HG03354 (cell line): ENCODE data around the gene ZNF583.
A peak's percentile ranks its signal among the peaks of the same experiment; 100 is the strongest.

ENCODE experiments used
- ATAC-seq: cut with Tn5 transposase; IDR thresholded peaks from one replicate; pipeline ENCODE4 v1.9.1; 2021; ENCODE audit warnings: mild to moderate bottlenecking; ENCODE audit not compliant: unreplicated experiment, poor library complexity, severe bottlenecking

ZNF583 gene

DNA sequence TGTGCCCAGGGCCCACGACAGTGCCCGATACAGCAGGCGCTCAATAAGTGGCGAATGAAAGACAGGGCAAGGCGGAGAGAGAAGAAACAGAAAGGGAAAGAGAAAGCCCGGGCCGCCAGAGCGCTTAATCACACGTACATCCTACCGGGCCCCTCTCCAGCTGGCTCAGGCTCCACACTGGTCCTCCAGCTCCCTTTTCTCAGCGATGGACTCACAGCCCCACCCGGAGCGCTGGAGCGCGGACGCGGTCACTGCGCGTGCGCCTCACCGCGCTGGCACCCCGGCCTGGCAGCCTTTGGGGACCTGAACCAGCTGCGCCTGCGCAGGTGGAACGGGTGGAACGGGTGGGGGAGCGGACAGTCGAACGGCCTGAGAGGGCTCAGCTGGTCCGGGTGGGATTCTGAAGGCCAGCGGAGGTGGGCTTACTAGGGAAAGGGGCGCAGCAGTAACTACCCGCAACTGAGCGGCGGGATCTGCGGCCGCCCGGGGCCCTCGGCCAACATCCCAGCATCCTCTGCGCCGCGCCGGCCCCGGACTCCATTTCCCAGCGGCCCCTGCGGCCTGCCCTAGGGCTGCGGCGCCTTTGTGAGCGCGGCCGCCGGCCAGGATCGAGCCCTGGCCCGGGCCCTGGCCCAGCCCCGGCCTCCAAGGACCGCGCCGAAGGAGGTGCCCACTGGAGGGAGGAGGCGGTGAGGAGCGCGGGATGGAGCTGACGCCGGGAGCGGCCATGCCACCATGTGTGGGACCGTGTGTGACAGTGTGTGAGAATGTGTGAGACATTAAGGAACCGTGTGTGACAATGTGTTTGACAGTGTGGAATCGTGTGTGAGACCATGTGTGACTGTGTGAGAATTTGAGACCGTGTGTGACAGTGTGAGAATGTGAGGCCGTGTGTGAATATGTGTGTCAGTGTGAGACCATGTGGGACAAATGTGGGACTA, at the start of gene ZNF583:
TSS of gene ZNF583 (plus strand) at position 569 of the 941 bp plus-strand sequence. CDS start 2,783 bp downstream, outside the sequence.
- peak; percentile 85 for ATAC-seq

DNA sequence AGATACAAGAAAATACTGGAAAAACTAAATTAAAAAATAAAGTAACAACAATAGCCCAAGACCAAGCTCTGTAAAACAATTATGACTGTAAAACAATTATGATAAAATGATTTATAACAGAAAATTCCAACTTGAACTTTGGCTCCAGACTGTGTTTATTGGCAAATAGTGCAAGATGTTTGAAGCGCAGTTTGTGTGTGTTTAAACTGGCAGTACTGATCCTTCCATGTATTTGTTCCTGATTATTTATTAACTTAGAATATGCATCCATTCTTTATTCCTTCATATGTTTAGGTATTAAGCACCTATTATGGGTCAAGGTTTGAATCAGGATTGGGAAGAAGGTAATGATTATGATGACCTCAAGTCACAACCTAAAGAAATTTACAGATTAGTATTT, 48.6 kb upstream of the ZNF583 start:
- no peak for ATAC-seq

DNA sequence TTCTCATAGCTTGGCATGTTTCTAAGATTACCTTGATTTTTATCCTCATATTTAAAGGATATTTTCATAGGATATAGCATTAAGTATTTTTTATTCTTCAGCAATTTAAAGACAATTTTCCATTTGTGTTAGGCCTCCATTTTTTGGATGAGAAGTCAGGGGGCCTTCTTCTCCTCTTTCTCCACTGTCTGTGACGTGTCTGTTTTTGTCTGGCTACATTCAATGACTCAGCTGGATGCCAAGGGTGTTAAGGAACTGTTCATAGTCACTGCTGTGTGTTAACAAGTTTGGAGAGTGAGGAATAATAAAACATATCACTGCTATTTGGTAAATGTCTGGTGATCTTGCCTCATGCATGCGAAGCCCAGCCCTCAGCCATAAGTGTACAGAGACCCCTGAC, 47.2 kb upstream of the ZNF583 start:
- ATAC-seq: no peak

GRCh38 chr19:56360841-56361240, 43.3 kb upstream of the ZNF583 start:
- no peak for ATAC-seq

DNA sequence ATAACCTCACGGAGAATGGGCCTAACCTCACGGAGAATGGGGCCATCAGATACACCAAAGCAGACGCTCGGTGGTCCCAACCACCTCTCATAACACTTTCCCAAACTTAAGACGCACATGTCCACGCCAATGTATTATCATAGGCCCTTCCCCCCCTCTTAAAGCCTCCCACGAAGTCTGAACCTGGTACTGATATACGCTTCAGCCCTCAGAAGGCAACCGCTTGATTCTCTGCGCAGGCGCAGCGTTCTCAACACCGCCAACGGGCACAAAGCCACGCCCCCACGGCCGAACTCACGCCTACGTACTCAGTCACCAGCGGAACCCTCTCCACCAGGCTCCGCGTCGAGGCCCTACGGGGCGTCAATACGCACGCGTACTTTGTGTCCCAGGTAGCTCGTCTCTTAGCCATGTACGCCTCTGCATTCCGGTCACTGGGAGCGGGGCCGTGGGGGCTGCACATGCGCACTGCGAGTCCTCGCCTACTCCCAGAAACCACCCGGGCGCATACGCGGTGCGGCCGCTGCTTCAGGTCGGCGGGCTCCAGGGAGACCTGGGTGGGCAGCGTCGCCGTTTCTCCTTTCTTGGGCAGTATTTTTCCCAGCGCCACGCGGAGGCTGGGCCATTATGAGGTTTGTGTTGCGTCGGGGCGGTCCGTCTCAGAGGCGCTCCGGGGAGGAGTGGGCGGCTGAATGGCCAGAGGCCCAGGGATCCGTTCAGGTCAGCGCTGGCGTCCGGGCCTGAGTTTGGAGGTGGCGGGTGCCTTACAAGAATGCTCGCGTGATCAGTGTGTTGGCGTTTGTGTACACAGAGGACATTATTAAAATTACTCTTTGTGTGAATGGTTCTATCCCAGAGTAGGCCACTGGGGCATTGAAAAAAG, 36.1 kb upstream of the ZNF583 start:
- peak; percentile 92 for ATAC-seq

- ATAC-seq: no peak
Observed at GRCh38 chr19:56369886-56370676, 34.1 kb upstream of the ZNF583 start.

DNA sequence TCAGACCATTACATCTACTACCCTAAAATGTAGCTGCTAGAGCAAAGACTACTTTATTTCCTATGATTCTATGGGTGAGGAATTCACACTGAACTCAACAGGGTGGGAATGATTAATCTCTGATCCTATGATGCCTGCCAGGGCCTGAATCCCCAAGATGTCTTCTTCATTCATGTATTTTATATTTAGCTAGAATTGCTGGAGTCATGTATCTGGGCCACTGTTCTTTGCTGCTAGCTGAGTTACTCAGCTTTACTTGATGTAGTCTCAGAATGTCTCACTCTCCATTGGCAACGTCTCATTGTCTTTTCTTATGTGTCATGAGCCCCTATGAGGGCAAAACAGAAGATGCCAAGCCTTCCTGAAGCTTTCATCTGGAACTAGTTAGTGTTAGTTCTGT, 31.9 kb upstream of the ZNF583 start:
- ATAC-seq: no peak

GRCh38 chr19:56377105-56377924, 26.8 kb upstream of the ZNF583 start:
- ATAC-seq: no peak

DNA sequence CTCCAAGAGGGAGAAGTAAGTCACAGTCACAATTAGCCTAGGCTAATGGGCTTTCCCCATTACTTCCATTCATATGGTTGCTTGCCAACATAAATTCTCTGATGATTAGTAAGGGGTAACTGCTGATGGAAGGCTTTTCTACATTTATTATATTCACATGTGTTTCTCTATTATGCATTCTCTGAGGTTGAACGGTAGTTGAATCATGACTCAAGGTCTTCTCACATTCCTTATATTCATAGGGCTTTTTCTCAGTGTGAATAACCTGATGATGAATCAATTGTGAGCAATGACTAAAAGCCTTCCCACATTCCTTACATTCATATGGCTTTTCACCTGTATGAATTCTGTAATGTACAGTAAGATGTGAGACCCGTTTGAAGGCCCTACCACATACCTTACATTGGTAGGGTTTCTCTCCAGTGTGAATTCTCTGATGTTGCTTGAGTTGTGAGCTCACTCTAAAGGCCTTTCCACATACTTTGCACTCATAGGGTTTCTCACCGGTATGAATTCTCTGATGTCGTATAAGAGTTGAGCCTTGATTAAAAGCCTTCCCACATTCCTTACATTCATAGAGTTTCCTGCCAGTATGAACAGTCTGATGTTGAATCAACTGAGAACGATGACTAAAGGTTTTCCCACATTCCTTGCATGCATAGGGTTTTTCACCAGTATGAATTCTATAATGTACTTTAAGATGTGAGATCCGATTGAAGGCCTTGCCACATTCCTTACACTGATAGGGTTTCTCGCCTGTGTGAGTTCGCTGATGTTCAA, 20.1 kb upstream of the ZNF583 start:
- ATAC-seq: no peak

GRCh38 chr19:56393119-56394012, 10.8 kb upstream of the ZNF583 start, which contains the start of gene ZNF582:
Gene ZNF582 (minus strand): TSS chr19:56393534. CDS start chr19:56391752, 1,782 bp downstream.
- peak; percentile 97 for ATAC-seq

DNA sequence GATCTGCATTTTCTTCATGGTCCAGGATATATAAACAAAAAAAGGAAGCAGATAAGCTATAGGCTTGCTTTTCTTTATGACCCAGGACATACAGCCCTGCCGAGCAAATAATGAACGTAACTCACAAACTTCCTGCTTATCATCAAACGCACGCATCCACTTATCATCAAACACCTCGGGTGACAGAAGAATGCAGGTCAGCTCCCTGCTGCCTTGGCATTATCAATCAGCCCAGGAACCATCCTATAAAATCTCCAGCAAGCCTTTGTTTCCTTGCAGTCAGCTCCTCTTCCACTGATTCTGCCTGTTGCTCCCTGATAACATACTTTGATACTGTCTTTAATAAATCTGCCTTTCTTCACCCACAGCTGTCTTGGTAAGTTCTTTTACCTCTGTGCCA, 5.3 kb upstream of the ZNF583 start:
- no peak for ATAC-seq

GRCh38 chr19:56400485-56400884, 3.6 kb upstream of the ZNF583 start:
- ATAC-seq: no peak

GRCh38 chr19:56403261-56403660, 871 bp upstream of the ZNF583 start:
- ATAC-seq: peak; percentile 10

- peak; percentile 10 for ATAC-seq
Observed at GRCh38 chr19:56404705-56405056, 549 bp downstream of the ZNF583 start.

GRCh38 chr19:56405062-56405461, 930 bp downstream of the ZNF583 start:
- ATAC-seq: no peak

GRCh38 chr19:56423276-56423984, 19.3 kb downstream of the ZNF583 start:
- ATAC-seq: no peak

DNA sequence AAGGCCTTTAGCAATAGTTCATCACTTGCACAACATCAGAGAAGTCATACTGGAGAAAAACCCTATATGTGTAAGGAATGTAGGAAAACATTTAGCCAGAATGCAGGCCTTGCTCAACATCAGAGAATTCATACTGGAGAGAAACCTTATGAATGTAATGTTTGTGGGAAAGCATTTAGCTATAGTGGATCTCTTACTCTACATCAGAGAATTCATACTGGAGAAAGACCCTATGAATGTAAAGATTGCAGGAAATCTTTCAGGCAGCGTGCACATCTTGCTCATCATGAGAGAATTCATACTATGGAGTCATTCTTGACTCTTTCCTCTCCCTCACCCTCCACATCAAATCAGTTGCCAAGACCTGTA, 19.8 kb downstream of the ZNF583 start:
- no peak for ATAC-seq
